ENCODE measurements around the gene PNPT1.

DNA sequence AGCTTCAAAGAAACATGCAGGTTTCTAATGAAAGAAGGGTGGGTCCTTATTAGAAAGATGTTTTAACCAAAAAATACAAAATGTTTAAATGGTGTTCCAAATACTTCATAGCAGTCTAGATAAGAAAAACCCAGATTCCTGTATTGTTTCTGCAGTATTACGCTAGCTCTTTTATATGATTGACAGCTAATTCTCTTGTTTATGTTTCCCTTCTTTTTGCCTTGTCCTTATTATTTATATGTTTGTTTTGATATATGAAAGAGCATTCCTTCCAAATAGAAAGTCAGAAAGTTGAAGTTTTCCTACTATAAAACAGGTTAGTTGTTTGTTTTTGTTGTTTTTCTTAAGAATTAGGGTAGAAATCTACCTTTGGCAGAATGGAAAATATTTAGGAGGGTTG lies 41.1 kb upstream of the PNPT1 start:
- no peak for TF ChIP-seq POLR2A (IDR thresholded peaks at IDR 0.05)
- TF ChIP-seq, protein P1, sequence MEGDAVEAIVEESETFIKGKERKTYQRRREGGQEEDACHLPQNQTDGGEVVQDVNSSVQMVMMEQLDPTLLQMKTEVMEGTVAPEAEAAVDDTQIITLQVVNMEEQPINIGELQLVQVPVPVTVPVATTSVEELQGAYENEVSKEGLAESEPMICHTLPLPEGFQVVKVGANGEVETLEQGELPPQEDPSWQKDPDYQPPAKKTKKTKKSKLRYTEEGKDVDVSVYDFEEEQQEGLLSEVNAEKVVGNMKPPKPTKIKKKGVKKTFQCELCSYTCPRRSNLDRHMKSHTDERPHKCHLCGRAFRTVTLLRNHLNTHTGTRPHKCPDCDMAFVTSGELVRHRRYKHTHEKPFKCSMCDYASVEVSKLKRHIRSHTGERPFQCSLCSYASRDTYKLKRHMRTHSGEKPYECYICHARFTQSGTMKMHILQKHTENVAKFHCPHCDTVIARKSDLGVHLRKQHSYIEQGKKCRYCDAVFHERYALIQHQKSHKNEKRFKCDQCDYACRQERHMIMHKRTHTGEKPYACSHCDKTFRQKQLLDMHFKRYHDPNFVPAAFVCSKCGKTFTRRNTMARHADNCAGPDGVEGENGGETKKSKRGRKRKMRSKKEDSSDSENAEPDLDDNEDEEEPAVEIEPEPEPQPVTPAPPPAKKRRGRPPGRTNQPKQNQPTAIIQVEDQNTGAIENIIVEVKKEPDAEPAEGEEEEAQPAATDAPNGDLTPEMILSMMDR (IDR thresholded peaks at IDR 0.05), result no peak

Measured in testis (tissue), 2 donors.